D341Med (cell line): ENCODE data around the gene RHBDD2.
"Not testable (repeated sequence)": the region's sequence is repeated elsewhere in the genome, so short reads cannot be mapped to it uniquely, and the experiment has no call there.

Experiments used
- DNase-seq: peaks from one replicate; pipeline ENCODE4 v3.0.0; 2012; ENCODE audit warnings: low spot score

Gene RHBDD2

DNA sequence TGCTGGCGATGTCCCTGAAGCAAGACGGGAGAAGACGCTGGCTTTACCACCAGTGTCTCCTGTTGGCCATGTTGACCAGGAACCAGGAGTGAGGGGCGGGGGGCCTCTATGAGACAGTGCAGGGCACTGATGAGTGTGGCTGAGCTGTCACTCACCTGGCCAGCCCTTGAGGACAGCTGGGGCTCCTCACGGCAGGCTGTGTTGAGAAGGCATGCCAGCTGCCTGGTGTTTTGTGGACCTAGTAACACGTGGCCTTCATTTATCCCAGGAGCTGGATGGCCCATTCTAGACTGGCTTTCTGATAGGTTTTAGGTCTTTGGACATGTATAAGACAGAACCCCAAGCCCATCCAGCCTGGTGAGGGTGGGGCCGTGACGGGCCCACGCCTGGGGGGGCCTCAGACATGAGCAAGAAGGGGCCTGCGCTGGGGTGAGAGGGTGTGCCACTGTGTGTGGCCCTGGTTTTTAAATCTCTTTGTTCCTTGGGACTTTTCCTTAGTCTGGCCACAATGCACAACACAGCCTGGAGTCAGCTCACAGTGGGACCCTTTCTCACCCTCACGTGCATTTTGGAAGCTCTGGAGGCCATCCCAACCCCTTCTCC, 10.5 kb downstream of the RHBDD2 start:
- no peak for DNase-seq

DNA sequence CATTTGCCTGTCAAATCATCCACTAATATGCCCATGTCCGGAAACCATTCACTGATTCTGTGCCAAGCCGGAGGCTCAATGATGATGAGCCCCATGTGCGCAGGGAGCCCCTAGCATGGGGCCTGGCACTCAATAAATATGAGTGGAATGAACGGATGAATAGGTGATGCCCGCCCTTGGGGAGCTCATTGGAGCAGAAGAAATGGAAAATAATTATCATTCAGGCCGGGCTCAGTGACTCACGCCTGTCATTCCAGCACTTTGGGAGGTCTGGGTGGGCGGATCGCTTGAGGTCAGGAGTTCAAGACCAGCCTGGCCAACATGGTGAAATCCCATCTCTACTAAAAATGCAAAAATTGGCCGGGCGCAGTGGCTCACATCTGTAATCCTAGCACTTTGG, 11.0 kb downstream of the RHBDD2 start:
- no peak for DNase-seq

DNA sequence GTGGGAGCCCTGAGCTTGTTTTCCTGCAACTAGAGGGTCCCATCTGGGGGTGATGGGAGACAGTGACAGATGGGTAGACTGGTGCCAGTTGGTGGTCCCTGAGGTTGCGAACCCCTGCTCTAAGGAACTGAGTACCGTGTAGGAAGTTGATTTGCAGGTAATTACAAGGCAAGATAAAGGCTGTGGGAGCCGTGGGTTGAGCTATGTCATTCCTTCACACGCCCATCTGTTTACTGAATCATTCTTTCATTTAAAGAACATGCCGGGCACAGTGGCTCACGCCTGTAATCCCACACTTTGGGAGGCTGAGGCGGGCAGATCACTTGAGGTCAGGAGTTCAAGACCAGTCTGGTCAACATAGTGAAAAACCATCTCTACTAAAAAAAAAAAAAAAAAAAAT, 12.4 kb downstream of the RHBDD2 start:
- not testable (repeated sequence) for DNase-seq

DNA sequence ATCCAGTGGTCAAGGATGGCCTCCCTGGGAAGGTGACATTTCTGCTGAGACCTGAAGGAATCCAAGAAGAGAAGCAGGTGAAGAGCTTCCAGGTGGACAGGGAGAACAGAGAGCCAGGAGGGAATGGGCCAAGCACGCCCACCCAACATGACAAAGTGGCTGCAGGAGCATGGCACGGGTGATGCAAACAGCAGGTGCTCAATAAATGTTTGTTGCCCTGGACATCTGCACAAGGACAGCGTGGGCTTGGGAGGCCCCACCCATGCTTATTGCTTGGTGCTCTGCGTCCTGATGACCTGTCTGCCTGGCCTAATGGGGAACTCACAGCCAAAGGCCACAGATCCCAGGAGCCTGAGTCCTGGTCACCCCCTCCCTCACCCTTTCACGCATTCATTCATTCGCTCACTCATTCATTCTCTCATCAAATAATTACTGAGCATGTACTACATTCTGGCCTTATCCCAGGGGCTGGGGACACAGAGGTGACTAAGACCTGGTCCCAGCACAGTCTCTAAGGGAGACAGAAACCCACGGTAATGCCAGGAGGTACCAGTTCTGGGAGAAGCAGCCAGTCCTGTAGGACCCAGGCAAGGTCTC, 13.1 kb downstream of the RHBDD2 start:
- no peak for DNase-seq

DNA sequence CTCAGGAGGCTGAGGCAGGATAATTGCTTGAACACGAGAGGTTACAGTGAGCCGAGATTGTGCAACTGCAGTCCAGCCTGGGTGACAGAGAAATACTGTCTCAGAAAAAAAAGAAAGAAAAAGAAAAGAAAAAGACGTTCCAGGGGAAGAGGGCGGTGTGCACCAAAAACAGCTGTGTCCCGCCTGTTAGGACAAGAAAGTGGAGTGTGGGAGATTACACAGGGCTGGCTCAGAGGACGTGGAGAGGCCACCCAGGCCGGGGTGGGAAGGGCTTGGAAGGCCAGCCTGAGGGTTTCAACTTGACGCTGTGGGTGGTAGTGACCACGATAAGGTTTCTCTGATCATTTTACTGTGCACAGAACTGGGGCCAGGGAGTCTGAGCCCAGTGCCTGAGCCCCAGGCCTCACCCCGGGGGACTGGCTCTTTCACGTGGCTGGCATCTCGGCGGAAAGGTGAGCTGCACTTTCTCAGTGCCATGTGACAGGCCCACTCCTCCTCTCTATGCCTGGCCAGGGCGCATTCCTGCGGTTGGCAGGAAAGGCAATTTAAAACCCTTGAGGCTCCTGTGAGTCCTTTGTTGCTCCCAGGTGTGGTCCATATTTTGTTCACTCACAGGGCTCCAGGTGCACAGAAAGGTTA, 13.9 kb downstream of the RHBDD2 start:
- DNase-seq: no peak

DNA sequence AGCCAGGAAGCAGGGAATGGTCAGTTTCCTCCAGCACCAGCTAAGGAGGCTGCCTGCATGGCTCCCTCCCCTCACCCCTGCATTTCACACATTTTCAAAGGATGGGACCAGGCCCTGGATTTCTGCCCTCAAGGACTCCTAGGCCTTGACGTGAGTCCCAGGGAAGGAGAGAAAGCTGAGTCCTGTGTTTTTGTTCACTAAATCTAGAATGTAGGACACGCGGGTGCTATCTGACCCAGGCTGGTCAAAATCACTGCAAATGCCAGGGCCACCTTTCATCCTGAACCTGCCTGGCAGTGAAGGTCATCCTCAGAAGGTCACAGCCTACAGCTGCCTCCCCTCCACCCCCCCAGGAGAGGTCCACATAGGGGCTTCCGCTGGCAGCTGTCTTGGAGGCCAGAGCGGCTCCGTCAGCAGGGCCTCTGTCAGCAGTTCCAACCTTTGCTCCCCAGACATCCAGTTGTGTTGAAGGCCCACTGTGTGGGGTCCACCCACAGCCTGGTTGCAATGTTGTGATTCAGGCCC, 18.0 kb downstream of the RHBDD2 start:
- no peak for DNase-seq

DNA sequence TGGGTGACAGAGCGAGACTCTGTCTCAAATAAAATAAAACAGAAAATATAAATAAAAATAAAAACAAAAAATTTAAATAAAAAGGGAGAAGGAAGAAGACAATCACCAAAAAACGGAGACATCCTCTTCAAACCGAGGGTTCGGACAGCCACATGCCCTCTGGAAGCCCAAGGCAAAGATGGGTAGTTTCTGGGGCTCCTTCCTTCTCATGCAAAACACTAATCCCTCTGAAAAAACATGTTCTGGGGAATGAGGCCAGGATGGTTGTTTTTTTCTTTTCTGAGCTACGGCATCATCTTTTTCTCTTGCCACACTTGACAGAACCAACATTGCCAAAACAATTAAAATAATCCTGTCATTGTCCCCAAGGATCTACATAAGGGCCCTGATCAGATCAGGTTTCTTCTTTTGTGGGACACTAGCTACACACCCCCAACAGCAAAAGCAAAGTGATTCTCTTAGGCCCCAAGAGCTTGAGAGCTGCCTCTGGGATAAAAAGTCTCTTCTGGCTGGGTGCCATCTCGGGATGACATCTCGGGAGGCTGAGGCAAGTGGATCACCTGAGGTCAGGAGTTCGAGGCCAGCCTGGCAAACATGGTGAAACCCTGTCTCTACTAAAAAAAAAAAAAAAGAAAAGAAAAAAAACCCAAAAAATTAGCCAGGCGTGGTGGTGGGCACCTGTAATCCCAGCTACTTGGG, 21.9 kb downstream of the RHBDD2 start:
- no peak for DNase-seq

DNA sequence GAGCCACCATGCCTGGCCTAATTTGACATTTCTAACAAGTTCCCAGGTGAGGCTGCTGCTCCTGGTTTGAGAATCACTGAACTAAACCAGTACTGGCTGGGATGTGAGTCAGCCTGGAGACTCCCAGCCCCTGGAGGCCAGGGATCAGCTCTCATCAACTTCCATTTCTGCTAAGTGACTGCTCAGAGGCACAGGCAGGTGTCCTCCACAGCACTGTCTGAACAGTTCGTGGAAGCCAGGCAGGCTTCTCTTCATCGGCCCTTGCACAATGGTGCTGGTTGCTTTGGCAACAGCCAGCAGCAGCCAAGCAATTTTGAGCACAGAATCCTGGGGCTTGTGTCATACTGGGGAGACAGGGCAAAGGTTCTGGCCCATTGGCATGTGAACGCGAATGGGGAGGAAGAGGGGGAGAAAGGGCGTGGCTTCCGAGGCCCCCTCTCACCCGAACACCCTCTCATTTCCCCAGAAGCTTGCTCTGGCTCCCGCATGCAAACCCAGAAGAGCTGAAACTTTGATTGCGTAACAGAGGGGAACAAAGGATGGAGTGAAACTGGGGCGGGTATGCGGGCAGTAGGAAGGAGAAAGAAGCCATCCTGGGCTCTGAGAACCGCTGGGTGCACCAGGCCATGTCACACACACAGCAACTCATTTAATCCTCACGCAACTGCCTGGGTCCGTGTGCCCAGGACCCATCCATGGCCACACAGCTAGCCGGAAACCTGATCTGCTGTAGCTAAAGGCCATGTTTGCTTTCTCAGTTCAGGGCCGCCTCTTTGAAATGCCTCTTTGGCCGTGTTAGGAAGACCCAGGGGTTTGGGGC, 27.2 kb downstream of the RHBDD2 start:
- DNase-seq: peak; percentile 47

DNA sequence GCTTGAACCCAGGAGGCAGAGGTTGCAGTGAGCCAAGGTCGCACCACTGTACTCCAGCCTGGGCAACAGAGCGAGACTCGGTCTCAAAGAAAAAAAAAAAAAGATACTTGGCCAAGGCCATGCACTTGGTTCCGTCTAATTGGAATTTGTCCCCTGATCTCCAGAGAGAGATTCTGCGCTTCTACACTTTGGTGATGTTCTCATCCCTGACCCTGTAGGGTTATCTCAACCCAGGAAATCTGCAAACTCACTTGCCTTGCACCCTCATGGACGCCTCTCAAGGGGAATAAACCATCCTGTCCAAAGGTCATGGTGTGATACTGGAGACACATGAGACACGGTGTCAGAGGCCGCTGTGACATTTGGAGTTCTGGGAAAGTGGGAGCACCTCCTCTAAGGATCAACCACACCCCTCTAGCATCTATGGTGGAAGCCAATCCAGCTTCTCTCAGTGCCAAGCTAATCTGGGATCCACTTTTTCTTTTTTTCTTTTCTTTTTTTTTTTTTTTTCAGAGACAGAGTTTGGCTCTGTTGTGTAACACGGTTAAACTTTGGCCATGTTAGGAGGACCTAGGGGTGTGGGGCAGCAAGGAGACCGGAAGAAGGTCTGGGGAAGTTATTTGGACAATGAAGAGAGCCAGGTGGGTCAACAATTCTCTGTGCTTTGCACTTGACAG, 28.3 kb downstream of the RHBDD2 start:
- DNase-seq: no peak

DNA sequence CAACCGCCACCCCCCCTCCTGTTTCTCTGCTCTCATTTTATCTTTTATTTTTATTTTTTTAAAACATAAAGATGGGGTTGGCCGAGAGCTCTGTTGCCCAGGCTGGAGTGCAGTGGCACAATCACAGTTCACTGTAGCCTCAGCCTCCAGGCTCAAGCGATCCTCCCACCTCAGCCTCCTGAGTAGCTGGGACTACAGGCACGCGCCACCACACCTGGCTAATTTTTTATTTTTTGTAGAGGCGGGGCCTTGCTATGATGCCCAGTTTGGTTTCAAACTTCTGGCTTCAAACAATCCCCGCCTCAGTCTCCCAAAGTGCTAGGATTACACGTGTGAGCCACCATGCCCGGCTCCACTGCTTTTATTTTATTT, 28.8 kb downstream of the RHBDD2 start:
- DNase-seq: not testable (repeated sequence)

DNA sequence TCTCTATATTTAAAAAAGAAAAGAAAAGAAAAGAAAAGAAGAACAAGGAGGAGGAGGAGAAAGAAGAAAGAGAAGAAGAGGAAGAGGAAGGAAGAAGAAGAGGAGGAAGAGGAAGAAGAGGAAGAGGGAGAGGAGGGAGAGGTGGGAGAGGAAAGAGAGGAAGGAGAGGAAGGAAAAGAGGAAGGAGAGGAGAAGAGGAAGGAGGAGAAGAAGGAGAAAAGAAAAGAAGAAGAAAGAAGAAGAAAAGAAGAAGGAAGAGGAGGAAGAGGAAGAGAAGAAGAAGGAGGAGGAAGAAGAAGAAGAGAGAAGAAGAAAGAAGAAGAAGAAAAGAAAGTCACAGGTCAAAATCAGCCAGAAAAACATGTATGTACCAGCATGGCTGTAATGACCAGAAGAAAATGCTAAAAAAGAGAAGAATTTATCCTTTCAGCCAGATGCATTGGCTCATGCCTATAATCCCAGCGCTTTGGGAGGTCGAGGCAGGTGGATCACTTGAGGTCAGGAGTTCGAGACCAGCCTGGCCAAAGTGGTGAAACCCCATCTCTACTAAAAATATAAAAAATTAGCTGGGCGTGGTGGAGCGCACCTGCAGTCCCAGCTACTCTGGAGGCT, 30.8 kb downstream of the RHBDD2 start:
- DNase-seq: no peak

DNA sequence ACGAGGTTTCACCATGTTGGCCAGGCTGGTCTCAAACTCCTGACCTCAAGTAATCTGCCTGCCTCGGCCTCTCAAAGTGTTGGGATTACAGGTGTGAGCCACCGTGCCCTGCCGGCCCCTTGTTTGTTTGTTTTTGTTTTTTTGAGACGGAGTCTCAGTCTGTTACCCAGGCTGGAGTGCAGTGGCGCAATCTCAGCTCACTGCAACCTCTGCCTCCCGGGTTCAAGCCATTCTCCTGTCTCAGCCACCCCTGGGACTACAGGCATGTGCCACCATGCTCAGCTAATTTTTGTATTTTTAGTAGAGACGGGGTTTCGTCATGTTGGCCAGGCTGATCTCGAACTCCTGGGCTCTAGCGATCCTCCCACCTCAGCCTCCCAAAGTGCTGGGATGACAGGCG, 32.4 kb downstream of the RHBDD2 start:
- DNase-seq: not testable (repeated sequence)

DNA sequence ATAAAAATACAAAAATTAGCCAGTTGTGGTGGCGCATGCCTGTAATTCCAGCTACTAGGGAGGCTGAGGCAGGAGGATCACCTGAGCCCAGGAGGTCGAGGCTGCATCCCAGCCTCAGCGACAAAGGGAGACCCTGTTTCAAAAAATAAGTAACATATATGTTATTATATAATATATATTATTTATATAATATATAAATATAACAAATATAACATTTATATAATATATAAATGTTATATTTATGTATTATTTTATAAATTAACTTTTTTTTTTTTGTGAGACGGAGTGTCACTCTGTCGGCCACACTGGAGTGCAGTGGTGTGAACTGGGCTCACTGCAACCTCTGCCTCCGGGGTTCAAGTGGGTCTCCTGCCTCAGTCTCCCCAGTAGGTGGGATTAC, 34.6 kb downstream of the RHBDD2 start:
- DNase-seq: no peak

DNA sequence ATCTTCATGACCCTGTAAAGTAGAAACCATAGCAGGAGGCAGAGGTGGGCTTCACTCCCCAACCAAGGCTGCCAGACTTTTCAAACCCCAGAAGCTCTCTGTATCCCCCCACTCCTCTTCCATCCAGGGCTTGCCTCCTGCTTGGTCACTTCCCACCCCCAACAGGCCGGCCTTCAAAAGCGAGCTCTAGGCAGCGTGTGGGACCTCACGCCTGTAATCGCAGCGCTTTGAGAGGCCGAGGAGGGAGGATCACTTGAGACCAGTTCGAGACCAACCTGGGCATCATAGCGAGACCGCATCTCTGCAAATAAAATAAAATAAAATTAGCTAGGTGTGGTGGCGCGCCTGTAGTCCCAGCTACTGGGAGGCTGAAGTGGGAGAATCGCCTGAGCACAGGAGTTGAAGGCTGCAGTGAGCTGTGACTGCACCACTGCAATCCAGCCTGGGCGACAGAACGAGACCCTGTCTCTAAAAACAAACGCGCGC, 35.4 kb downstream of the RHBDD2 start:
- DNase-seq: no peak

DNA sequence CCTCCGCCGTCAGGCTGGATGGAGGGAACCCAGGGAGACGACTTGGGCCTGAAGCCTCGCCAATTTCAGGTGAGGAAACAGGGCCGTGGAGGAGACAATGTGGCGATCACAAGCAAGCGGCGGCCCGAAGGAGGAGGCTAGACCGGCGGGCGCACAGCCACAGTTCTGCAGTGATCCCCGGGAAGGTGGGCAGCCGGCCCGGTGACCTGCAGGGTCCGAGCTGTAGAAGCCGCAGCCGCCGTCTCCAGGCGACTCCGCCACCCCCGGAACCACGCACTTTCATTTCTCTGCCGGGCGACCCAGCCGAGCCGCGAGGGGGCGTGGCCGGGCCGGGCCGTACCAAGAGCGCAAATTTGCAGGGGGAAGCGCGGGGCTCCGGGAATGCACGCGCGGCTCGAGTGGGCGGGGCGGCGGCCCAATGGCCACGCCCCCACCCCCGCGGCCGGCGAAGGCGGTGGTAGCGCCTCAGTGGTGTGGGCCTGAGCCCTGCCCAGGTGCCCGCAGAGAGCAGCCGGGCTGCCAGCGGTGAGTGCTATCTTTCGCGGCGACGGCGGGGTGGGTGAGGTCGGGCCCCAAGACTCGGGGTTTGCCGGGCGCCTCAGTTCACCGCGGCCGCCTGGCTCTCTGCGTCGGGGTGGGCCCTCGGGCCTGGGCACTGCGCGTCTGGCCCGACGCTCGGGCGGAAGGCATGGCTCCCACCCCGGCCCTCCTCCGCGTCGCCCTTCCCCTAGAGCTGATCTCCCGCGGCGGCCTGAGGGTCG, 36.0 kb downstream of the RHBDD2 start, which contains the start of gene POR:
Gene POR, plus strand, starts transcription at position 501 of the 761 bp plus-strand sequence. CDS start 38,847 bp downstream, outside the sequence.
- peak; percentile 99 for DNase-seq

DNA sequence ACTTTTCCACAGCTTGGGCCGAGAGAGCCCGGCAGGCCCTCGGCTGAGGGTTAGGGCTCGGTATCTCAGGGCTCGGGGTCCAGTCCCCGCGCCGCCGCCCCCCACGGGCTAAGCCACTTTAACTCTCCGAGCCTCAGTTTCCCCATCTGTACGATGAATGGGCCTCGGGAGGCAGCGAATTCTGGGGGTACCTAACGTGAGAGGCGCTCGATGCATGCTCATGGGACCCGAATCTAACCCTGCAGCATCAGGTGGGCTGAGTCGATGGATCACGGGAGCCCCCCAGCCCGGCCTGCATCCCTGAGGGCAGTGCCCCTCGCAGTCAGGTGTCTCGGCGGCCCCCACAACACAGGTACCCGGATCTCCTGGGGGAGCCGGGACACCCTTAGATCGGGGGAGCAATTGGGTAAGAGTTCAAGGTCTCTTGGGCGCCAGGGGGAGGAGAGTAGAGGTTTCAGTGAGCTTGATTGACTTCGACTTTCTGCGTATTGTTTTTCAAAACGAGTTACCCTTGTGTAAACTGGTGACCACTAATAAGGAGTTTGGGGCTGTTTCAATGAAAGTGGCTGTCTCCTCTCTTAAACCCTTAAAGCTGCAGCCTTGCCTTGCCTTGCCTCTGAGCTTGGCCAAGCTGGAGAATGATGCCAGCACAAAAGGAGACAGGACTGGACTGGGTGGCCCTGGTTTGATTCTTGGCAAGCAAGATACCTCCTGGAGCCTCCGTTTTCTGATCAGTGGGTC, 36.8 kb downstream of the RHBDD2 start:
- peak; percentile 46 for DNase-seq

DNA sequence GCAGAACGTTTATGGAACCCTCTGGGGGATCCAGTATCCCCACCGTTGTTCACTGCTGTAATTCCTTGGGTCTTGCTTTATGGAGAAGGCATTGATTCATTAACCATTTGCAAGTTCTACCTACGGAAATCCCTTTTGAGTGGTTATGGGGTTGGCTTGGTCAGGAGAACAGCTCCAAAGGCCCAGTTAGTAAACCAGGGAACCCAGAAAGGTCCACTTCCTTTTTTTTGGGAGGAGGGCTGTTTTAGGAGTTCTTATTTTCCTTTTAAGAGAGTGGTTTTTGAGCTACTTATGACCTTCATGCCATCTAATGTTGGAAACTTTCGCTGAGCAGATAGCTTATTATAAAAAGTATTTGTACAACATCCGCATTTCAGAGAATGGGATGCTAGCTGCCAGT, 37.4 kb downstream of the RHBDD2 start:
- DNase-seq: no peak

DNA sequence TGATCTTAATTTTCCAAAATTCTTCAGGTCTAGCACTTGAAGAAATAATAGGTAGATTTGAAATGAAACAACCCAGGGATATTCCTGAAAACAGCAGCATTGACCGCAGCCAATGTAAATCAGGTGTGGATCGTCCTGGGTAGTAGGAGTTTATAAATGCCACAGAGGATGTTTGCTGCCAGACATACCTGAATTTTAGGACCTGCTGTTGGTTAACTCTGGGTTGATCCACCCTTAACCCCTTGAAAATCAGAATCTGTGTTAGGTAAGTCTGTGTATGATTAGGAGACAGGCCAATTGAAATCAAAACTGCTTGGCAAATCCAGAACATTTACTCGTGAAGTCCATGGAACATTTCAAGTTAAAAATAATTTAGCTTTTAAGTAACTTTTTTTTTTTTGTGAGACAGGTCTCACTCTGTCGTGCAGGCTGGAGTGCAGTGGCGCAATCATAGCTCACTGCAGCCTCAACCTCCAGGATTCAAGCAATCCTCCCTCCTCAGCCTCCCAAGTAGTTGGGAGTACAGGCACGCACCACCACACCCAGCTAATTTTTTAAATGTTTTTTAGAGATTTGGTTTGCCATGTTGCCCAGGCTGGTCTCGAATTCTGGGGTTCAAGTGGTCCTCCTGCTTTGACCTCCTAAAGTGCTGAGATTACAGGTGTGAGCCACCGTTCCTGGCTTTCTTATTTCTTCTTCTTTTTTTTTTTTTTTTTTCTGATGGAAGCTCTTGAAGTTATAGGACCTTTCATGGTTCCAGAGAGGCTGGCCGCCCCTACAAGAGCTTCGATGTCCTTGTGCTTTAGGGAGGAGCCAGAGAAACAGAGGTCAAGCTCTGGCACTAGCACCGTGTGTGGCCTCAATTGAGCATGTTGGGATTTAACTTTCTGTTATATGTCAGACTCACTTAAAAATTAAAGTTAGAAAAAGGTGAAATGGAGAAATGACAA, 38.1 kb downstream of the RHBDD2 start:
- DNase-seq: no peak
